MM.1S (cell line): ENCODE measurements around the gene UFD1.
A peak's percentile ranks its signal among the peaks of the same experiment; 100 is the strongest.

Experiments used
- DNase-seq: peaks from one replicate; pipeline ENCODE4 v3.0.0-alpha.2; 2015
- H2AFZ ChIP-seq: fragments of 300-600 bp; sonication (generic); 2 replicates; pipeline ENCODE4 v1.6.0; 2016; ENCODE audit warnings: antibody characterized with exemption, low read length
- H3F3A ChIP-seq: fragments of 300-600 bp; sonication (generic); 2 replicates; pipeline ENCODE4 v1.6.1; 2016; ENCODE audit warnings: mild to moderate bottlenecking, antibody characterized with exemption, low read length, moderate library complexity, mixed read lengths; ENCODE audit not compliant: insufficient read depth
- H3K27ac ChIP-seq: fragments of 300-600 bp; sonication (generic); 2 replicates; pipeline ENCODE4 v1.5.1; 2016; ENCODE audit warnings: mild to moderate bottlenecking, low read length
- H3K27me3 ChIP-seq: fragments of 300-600 bp; sonication (generic); replicated peaks from 2 replicates; pipeline ENCODE4 v1.6.0; 2016; ENCODE audit warnings: low read length; ENCODE audit not compliant: insufficient read depth
- H3K36me3 ChIP-seq: fragments of 300-600 bp; sonication (generic); replicated peaks from 2 replicates; pipeline ENCODE4 v1.6.1; 2016; ENCODE audit warnings: mild to moderate bottlenecking, low read length, mixed read lengths; ENCODE audit not compliant: insufficient read depth
- H3K4me1 ChIP-seq: fragments of 300-600 bp; sonication (generic); 2 replicates; pipeline ENCODE4 v1.6.1; 2016; ENCODE audit warnings: low read length, mixed read lengths
- H3K4me2 ChIP-seq: fragments of 300-600 bp; sonication (generic); 2 replicates; pipeline ENCODE4 v1.6.0; 2016; ENCODE audit warnings: low read depth, low read length
- H3K4me3 ChIP-seq: fragments of 300-600 bp; sonication (generic); 2 replicates; pipeline ENCODE4 v1.5.1; 2016; ENCODE audit warnings: low read length, mixed read lengths
- H3K79me2 ChIP-seq: fragments of 300-600 bp; sonication (generic); 2 replicates; pipeline ENCODE4 v1.6.1; 2016; ENCODE audit warnings: mixed run types, low read length, mixed read lengths
- H3K9ac ChIP-seq: fragments of 300-600 bp; sonication (generic); 2 replicates; pipeline ENCODE4 v1.6.1; 2016; ENCODE audit warnings: low read length, mixed read lengths
- H3K9me2 ChIP-seq: fragments of 300-600 bp; sonication (generic); replicated peaks from 2 replicates; pipeline ENCODE4 v1.6.1; 2016; ENCODE audit warnings: mild to moderate bottlenecking, low read length, mixed read lengths; ENCODE audit not compliant: insufficient read depth
- H3K9me3 ChIP-seq: fragments of 300-600 bp; sonication (generic); replicated peaks from 2 replicates; pipeline ENCODE4 v1.6.1; 2016; ENCODE audit warnings: mild to moderate bottlenecking, low read length, mixed read lengths; ENCODE audit not compliant: insufficient read depth
- H4K20me1 ChIP-seq: fragments of 300-600 bp; sonication (generic); 2 replicates; pipeline ENCODE4 v1.6.1; 2016; ENCODE audit warnings: mild to moderate bottlenecking, low read length, moderate library complexity, mixed read lengths; ENCODE audit not compliant: insufficient read depth
- EZH2 ChIP-seq: fragments of 300-600 bp; sonication (generic); optimal IDR thresholded peaks from 2 replicates; pipeline ENCODE3; 2017; ENCODE audit warnings: low read depth, mild to moderate bottlenecking, antibody characterized with exemption, low read length, mixed read lengths
- EZH2phosphoT487 ChIP-seq: fragments of 300-600 bp; sonication (generic); IDR thresholded peaks from 2 replicates; pipeline ENCODE4 v1.6.1; 2018; ENCODE audit warnings: antibody characterized with exemption, low read length
- TF ChIP-seq, protein P1 (sequence below): fragments of 300-600 bp; sonication (generic); IDR thresholded peaks from 2 replicates; pipeline ENCODE4 v1.5.1; 2016; ENCODE audit warnings: antibody characterized with exemption, low read length, mixed read lengths

UFD1 gene

DNA sequence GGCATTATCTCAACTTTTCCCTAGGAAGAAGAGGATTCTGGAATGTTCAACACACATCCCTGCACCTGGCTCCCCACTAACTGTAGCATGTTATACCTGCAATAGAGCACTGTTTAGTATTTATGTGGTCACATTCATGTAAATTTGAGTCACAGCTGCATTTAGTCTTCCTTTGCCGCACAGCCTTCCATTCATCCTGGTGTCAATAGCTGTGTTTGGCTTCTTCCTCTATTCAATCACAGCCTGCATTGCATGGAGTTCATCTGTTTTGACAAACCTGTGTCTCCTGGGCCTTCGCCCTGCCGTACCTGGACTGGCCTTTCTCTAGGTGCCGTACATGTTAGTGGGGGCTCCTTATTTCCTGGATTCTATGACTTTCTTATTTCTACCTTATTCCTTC is 27.4 kb downstream of the UFD1 start:
- Histone ChIP-seq H3K4me2 (no peak overlapping the region), H3K4me3 (no peak overlapping the region), H2AFZ (no peak overlapping the region), H3K79me2 (peaks cover 21% of the 10 kb centered on the region), H3K36me3 (peaks cover 3% of the 10 kb centered on the region; the same call in 1 of the 2 replicates), H3K9me3 (no peaks in the 10 kb centered on the region), H3K9me2 (no peaks in the 10 kb centered on the region), H3K27me3 (no peaks in the 10 kb centered on the region), H4K20me1 (no peaks in the 10 kb centered on the region), H3K27ac (no peak overlapping the region), H3K9ac (no peak overlapping the region), H3F3A (peaks cover 28% of the 10 kb centered on the region), H3K4me1 (peaks cover 12% of the 10 kb centered on the region)
- no peak for TF ChIP-seq EZH2
- TF ChIP-seq, protein P1, sequence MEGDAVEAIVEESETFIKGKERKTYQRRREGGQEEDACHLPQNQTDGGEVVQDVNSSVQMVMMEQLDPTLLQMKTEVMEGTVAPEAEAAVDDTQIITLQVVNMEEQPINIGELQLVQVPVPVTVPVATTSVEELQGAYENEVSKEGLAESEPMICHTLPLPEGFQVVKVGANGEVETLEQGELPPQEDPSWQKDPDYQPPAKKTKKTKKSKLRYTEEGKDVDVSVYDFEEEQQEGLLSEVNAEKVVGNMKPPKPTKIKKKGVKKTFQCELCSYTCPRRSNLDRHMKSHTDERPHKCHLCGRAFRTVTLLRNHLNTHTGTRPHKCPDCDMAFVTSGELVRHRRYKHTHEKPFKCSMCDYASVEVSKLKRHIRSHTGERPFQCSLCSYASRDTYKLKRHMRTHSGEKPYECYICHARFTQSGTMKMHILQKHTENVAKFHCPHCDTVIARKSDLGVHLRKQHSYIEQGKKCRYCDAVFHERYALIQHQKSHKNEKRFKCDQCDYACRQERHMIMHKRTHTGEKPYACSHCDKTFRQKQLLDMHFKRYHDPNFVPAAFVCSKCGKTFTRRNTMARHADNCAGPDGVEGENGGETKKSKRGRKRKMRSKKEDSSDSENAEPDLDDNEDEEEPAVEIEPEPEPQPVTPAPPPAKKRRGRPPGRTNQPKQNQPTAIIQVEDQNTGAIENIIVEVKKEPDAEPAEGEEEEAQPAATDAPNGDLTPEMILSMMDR, result no peak
- TF ChIP-seq EZH2phosphoT487, result no peak
- no peak for DNase-seq

DNA sequence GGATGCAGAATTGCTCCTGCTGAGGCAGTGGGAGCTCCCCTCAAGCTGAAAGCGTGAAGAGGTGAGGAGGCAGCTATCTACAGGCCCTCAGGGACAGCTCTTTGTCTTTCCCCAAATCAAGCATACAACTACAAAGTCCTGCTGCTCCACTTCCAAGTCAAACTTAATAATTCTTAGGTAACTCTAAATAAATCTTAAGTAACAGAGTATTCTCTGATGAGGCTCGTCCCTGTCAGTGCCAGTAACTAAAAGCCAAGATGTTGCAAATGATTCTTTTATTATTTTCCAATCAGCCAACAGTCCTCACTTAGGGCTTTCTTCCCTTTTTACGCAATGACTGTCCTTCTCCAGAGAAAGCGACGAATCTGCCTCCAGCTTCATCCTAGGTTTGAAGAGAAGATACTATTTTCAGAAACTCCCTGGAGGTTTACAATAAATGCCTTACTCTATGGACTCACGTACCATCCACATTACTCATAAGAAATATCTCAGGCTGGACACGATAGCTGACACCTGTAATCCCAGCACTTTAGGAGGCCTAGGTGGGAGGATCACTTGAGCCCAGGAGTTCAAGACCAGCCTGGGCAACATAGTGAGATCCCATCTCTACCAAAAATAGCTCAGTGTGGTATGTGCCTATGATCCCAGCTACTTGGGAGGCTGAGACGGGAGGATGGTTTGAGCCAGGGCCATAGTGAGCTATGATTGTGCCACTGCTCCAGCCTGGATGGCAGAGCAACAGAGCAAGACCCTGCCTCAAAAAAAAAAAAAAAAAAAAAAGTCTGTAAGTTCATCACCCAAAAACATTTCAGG is 28.4 kb downstream of the UFD1 start:
- TF ChIP-seq EZH2phosphoT487 (no peak), EZH2 (no peak)
- TF ChIP-seq, protein P1, result no peak
- Histone ChIP-seq H4K20me1 (no peaks in the 10 kb centered on the region), H3F3A (peaks cover 28% of the 10 kb centered on the region), H3K79me2 (peaks cover 31% of the 10 kb centered on the region), H3K27ac (no peak overlapping the region), H3K9me3 (no peaks in the 10 kb centered on the region), H3K4me2 (no peak overlapping the region), H3K4me1 (peaks cover 16% of the 10 kb centered on the region), H3K27me3 (no peaks in the 10 kb centered on the region), H3K4me3 (no peak overlapping the region), H2AFZ (no peak overlapping the region), H3K9me2 (no peaks in the 10 kb centered on the region), H3K9ac (no peak overlapping the region), H3K36me3 (0 out of 2 replicates have a peak, but pooled peaks cover 3% of the 10 kb centered on the region)
- DNase-seq, result no peak

DNA sequence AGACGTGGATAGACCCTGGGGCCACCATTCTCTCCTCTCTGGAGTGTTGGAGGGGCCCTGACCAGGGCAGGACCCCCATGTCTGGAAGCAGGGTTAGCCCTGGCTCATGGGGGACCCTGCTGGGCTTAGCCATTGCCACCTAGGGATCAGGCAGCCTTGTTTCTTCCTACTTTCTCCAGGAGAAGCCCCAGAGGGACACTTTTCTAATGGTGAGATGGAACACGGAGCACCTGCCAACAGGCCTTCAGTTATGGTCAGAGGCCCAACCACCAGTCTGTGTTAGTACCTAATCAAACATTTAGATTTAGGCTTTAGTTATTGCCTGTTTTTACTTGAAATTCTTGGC is 29.6 kb downstream of the UFD1 start:
- H3K27ac ChIP-seq, result no peak overlapping the region
- no peaks in the 10 kb centered on the region for H3K9me2 ChIP-seq
- H3K9ac ChIP-seq, result no peak overlapping the region
- TF ChIP-seq EZH2 (no peak), EZH2phosphoT487 (no peak)
- TF ChIP-seq, protein P1, result no peak
- H3K9me3 ChIP-seq, result no peaks in the 10 kb centered on the region
- H3K4me2 ChIP-seq, result peak overlapping the region; percentile 84; the same call in 1 of the 2 replicates
- H4K20me1 ChIP-seq, result no peaks in the 10 kb centered on the region
- H3K79me2 ChIP-seq, result peaks cover 43% of the 10 kb centered on the region
- H2AFZ ChIP-seq, result no peak overlapping the region
- DNase-seq, result no peak
- no peaks in the 10 kb centered on the region for H3K27me3 ChIP-seq
- H3K4me1 ChIP-seq, result peaks cover 16% of the 10 kb centered on the region
- H3K36me3 ChIP-seq, result 0 out of 2 replicates have a peak, but pooled peaks cover 3% of the 10 kb centered on the region
- peaks cover 28% of the 10 kb centered on the region for H3F3A ChIP-seq
- no peak overlapping the region for H3K4me3 ChIP-seq
